Hypothalamus (tissue), 51 donors: ENCODE data around the gene SRL.
A peak's percentile ranks its signal among the peaks of the same experiment; 100 is the strongest.

Experiments used
- DNase-seq, 51 donors: peaks; one replicate each; lab custom pipeline; 2025; lab: John Stamatoyannopoulos, UW

Gene SRL

DNA sequence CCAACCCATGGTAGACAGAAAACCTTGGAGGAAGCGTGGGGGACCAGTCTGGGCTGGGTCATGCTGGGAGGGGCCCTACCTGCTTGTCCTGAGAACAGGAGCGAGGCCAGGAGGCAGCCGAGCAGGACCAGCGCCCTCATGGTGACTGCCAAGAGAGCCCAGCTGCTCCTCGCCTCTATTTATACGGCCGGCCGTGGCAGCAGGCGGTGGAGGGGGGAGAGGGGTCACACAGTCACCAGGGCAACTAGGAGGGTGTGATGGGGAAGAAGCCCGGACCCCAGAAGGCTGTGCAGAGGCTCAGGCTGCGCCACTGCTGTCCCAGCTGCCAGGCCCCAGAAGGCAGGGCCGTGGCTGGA lies at the start of gene SRL:
Gene SRL (minus strand): TSS at position 153 of the 356 bp plus-strand sequence. CDS start 13 bp downstream, at position 140.
- no peak for DNase-seq

DNA sequence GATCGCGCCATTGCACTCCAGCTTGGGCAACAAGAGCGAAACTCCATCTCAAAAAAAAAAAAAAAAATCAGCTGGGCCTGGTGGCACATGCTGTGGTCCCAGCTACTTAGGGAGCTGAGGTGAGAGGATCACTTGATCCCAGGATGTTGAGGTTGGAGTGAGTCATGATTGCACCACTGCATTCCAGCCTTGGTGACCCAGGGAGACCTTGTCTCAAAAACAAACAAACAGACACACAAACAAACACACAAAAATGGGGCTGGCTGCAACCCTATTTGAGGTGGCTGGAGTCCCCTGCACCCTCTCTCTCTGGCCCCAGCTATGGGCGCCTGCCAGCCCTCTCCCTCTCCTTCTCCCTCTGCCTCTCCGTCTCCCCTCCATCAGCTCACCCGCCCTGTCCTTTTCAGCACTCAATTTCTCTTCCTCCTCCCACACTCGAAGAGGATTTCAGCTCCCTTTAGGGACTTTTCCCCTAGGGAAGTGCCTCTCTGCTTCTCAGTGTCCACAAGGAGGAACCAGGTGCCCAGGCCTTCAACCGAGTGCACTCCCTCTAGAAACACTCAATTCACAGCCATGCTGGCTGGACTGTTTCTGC lies 48.5 kb upstream of the SRL start:
- DNase-seq, result no peak

DNA sequence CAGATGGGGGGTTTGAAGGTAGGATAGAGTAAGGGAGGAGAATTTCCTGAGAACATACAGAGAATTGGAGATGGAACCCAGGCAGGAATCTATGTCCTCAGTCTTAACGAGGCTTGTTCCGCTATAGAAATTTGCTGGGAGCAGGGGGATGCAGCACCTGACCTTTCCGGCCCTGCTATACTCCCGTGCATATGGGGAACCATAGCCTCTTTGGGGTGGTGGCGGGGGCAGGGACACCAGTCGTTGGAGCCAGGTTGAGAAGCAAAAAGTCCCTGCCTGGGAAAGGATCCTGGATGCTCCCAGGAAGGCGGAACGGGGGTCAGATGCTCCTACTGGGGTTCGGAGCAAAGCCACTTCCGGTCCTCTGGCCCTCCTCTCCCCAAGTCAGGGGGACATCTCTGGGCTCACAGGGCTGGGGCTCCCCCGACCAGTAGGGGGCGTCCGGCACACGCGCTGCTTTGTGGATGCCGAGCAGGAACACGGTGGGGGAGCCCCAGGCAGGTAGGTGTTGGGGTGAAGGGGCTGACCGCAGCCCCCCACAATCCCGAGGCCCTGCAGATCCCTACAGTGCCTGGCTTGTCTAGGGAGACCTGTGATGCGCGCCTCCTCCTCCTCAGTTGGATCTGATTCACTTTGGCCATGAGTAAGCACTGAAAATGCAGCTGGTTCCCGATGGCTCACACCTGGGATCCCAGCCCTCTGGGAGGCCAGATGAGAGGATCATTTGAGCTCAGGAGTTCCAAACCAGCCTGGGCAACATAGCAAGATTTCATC lies 46.5 kb upstream of the SRL start:
- peak in 43 of 51 donors; percentile 13 to 82 (median 53) for DNase-seq

DNA sequence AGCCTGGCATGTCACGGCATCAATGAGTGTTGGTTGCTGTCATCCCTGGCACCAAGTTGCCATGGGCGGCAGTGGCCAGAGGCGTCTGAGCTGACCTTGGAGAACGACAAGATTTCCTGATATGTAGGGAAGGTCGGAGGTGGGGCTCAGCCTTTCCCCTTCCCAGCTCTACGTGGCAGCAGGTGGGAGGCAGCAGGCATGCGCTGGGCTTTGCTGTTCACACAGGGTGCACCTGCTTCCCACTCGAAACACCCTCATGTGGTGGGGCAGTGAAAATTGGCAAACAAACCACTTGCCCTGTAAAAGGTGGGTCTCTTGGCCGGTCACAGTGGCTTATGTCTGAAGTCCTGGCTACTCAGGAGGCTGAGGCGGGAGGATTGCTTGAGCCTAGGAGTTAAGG lies 43.3 kb upstream of the SRL start:
- no peak for DNase-seq

DNA sequence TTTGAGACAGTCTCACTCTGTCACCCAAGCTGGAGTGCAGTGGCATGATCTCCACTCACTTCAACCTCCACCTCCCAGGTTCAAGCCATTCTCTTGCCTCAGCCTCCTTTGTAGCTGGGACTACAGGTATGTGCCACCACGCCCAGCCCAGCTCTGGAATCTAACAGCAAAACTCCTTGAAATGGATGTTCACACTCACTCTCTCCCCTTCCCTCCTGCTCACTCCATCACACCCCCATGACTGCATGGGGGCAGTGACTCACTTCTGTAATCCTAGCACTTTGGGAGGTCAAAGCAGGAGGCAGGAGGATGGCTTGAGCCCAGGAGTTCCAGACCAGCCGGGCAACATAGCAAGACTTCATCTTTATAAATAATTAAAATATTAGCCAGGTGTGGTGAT lies 42.1 kb upstream of the SRL start:
- no peak for DNase-seq

DNA sequence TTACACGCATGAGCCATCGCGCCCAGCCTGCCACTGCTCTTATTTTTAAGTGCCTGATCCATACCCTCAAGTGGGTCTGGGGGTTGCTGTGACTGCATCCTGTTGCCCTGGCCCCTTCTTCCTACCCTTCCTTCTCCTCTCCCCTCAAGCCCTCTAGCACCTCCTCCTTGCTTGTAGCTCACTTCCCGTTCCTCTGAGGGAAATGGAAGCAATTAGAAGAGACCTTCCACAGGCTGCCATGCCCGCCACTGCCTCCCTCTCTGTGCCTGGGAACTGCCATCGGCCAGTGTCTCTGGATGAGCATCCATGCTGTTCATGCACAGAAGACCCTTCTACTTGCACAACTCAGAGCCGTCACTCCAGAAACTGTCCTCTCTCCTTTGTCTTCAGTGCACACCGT lies 41.6 kb upstream of the SRL start:
- no peak for DNase-seq

DNA sequence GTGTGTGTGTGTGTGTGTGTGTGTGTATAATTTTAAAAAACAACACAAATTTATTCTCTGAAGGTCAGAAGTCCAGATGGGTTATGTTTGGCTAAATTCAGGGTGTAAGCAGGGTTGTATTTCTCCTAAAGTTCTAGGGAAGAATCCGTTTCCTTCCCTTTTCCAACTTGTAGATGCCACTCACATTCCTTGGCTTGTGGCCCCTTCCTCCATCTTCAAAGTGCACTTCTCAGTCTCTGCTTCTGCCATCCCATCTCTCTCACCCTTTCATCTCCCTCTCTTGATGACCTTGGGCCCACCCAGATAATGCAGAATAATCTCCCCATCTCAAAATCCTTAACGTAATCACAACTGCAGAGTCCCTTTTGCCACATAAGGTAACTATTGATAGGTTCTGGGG lies 38.7 kb upstream of the SRL start:
- DNase-seq, result no peak

DNA sequence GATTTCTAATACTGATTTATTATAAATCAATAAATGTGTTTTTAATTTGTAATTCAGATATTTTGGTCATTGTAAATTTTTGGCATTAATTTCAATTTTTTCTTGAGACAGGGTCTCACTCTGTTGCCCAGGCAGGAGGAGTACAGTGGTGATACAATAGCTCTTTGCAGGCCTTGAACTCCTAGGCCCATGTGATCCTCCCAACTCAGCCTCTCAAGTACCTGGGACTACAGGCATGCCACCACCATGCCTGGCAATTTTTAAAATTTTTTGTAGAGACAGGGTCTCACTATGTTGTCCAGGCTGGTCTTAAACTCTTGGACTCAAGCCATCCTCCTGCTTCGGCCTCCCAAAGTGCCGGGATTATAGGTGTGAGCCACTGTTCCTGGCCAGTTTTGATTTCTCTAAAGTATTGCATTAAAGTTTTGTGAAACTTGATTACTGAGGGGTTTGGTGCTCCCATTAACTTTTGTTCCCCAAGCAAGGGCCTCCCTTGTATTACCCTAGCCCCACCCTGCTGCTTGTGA lies 36.2 kb upstream of the SRL start:
- DNase-seq, result no peak

DNA sequence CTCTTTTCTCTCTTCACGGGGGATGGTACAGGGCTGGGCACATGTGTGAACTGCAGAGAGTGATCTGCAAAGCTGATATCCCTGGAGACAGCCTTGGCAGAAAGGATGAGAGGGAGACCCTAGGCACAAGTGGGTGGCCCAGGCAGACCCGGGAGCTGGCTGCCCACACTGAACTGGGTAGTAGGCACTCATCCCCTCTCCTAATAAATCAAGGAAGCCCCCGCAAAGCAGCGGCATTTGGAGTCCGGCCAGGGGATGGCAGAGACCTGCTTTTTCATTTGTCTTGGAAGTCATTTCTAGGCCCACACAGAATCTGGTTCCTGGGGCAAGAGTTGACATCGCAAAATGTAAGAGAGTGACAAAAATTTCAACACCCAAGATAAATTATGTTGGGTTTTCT lies 34.0 kb upstream of the SRL start:
- no peak for DNase-seq

DNA sequence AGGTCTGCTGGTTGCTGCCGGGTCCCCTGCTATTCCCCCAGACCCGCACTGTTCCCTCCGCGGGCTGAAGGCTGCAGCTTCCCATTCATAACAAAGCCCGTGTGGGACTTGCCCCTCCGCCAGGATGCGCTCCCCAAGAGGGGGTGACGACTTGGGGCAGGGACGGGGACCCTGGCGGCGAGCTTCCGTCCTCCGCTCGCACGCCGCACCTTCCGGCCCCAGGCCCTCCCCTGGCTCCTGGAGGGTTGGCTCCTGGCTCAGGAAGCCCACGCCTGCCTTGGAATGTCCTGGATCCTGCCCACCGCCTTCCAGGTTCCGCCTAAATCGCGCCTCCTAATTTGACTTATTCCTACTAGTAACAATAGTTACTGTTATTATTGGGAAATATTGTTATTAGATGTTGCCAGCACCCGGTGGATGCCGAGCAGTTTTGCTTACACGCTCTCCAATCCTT lies 32.0 kb upstream of the SRL start:
- peak in 14 of 51 donors; percentile 15 to 67 (median 41) for DNase-seq

DNA sequence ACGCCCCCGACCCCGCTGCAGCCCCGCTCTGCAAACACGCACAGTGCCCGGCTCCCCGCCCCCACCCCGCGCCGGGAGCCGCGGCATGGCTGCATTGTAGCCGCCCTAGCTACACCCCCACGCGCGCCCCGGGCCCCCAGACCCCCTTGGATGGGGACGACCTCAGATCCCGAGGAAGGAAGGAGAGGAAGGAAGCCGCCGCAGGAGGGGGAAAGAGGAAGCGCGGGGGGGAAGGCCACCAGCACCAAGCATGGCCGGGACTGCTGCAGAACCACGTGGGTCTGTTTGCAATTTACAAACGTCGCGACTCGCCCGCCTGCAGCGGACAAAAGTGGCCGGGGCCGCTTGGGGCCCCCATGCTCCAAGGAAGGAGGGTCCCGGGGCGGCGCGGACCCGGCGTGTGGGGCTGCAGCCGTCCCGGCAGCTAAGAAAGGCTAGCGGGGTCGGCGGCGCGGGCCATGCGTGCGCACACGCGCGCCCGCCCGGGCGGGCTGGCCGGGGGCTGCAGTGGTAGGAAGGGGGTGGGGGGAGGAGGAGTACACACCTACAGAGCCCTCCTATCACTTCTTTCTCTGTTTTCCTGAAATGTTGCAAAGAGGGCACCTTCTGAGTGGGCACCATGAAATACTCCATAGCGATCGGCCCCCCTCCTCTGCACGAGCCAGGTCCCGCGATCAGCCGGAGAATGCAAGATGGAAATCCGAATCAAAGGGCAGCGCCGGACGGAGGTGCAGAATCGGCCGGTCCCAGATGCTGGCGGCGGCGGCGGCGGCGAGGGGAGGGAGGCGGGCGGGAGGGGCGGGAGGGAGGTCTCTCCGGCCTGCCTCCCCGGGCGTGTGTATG lies 30.5 kb upstream of the SRL start:
- peak in 45 of 51 donors; percentile 31 to 88 (median 61) for DNase-seq

DNA sequence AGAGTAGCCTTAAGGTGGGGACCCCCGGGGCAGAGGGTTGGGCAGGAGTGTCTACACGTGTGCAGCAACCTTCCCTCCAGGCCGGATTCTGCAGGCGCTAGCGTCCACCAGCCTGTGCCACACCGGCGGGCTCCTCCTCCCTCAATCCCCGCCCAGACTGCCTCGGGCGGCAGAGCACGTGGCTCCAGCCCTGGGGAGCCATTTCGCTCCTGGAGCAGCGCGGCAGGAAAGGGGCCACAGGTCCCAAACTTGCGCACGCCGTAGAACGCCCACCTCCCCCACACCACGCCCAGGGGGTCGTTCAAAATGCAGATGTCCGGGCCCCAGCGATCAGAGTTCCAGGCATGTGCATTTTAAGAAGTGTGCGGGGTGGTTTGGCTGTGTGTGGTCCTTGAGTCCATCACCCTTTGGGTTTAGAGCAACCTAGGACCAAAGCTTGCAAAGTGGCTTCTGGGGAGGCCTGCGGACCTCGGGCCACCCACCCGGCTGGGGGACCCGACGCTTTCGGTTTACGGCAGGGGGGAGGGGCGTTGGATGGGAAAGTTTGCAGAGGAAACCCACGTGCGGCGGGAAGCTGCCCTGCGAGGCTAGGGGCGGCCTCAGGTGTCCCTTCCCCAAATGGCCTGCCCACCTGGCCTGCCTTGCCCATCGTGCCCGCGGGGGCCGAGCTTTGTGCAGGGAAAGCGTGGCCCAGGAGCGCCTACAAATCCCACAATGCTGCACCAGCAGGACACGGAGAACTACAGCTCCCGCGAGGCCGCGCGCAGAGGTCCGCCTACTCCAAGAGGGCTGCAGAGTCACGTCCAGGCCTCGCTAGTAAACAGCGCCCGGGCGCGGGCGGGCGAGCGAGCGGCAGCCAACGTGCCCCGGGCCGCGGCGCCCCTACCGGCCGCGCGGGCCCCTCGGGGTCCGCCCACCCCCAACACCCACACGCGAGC lies 29.6 kb upstream of the SRL start:
- peak; percentile 61 to 97 (median 88) for DNase-seq

DNA sequence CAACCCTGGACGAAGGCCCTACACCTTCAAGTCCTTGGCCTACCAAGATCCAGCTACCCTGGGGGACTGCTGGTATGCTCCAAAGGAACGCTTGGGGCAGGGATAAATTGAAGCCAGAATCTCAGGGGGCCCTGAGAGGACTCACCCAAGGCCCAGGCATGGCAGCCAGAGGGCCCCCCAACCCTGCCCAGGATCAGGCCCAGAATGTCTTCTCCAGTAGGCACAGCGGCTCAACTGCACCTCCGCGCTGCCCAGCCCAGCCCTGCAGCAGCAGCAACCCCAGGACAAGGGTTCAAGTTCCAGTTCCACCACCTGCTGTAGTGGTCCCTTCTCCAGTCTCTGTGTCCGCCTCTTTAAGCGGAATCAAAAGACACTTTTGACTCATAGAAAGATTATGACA lies 28.7 kb upstream of the SRL start:
- no peak for DNase-seq

DNA sequence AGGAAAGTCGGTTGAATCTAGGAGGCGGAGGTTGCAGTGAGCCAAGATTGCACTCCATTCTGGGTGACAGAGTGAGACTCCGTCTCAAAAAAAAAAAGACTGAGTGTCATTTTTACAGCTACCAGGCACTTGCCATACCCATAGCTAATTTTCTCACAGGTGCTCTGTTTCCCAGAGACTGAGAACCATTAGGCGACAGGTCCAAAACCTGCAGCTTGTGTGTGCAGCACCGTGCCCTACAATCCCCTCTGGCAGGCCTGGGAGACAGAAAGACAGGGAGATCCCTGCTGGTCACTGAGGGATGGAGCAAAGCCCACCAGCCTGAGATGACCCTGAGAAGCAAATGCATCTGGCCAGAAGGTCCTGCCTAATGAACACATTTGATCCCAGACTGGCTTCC lies 28.2 kb upstream of the SRL start:
- DNase-seq, result no peak

DNA sequence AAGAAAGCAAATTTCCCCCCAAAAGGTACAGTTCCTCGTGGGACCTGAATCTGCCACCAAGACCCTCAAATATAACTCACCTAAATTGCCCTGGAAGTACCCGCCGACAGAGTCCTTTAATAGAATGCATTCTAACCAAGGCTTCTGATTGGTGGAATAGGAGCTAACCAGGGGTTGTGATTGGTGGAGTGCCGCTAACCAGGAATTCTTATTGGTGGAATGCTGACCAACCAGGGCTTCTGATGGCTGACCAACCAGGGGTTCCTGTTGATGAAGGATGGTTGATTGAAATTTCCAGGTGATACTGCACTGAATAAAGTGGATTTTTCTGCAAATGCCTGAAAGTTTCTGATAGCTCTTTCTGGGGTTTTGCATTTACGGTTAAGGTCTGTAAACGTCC lies 24.5 kb upstream of the SRL start:
- DNase-seq, result no peak

DNA sequence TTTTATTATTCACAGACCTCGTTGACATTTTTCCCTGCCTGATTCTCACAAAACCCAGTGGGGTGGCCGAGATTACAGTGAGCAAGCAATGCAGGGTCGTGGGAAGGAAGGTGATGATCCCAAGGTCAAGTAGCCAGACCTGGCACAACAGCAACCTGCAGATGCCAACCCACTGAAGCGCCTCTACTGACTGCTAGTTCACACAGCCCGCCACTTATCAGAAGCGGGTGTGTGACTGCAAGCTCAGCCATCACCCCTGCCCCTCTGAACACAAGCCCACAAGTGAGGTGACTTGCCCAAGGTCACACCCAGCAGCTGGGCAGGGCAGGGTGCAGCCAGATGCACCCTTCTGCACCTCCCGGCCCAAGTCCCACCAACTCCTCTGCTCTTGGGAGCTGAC lies 23.8 kb upstream of the SRL start:
- DNase-seq, result no peak

DNA sequence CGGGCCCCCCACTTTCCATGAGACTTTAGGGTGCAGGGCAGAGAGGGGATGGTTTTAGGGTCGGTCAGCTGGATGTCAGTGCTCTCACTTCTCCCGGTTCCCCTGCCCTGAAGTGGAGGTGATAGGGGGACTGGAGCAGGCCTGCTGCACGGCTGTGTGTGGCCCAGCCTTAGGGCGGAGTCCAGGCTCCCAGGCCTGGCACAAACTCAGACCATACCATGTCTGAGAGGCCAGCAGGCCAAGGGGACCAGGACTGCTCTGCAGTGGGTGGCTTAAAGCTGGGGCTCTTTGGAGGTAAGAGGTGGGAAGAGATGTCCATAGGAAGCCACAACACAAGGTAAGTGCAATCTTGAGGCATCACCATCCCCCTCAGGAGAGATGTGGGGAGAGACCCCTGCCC lies 22.7 kb upstream of the SRL start:
- no peak for DNase-seq

DNA sequence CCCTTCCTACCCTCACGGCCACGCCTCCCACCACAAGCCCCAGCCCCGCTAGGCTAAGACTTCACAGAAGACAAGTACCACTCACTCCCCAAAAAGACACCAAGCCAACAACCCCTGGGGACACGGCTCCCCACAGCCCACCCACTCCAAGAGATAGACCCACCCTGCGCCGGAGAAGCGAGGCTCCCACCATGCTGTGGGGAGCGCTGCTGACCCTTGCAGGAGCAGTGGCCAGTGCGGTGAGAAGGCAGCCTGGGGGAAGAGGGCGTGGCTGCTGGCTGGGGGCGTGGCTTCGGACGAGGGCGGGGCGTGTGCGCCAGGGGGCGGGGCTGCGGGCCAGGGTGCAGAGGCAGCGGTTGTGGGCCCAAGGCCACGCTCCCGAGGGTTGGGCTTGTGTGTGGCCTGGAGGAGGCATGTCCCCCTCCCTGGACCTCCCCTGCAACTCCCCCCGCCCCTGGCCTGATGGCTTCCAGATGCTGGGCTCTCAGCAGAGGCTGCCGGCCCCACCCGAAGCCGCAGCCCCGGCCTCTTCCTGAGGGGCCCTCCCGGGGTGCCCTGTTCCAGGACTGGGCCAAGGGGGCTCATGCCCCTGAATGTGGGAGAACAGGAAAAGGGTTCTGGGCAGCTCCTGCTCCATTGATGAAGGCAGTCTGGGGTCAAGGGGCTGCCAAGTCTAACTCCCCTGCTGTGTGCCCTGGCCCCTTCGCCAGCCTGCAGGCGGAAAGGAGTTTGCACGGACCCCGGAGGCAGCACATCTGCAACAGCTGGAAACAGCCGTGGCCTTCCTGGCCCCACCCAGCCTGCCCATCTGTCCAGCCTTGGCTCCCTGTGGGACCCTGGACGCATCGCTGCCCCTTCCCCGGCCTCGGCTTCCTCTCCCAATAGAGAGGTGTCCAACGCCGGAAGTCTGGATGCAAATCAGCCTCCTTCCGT lies 21.9 kb upstream of the SRL start:
- no peak for DNase-seq

DNA sequence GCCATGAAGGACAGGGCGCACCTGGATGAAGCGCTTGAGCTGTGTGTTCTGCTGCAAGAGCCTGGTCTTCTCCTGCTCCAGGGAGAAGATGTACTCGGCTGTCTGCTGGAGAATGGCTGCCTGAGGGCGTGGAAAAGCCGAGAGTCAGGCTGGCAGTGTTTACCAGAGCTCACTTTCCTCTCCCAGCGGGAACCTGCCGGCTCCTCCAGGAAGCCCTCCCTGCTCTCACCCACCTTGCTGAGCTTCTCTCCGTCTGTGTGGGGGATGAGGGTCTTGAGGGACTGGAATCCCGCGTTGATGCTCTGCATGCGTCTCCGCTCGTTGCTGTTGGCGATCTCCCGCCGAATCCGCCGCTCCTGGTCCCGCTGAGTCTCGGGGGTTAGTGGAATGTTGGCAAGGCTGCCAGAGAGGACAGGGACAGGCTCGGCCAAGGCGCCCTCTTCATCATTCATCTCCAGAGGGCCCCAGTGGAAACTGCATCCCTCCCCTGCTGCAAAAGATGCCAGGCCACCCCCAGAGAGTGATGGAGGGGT lies 20.5 kb upstream of the SRL start:
- DNase-seq, result no peak
